Lung (tissue), 12 donors: ENCODE data around the gene ATP2B2. TPM values are rescaled to one million over a fixed set of nuclear protein-coding genes. Genes with fewer than 3 reads are reported as not detected.

ENCODE experiments used
- ATAC-seq: fragments of 200-7000 bp; cut with Tn5 transposase; one replicate; pipeline ENCODE4 v1.9.1; 2020; ENCODE audit warnings: moderate number of reproducible peaks; ENCODE audit not compliant: insufficient read depth, low FRiP score
- DNase-seq, 3 donors: peaks; one replicate each; pipeline ENCODE4 v3.0.0-alpha.2; 2013 to 2017
- H3K27ac ChIP-seq, 2 donors: one replicate each; pipeline ENCODE4 v1.5.1; 2013; ENCODE audit warnings: mild to moderate bottlenecking in 2 of 2, moderate library complexity in 2 of 2, control low read depth in 1 of 2, inconsistent platforms in 1 of 2, low read depth in 1 of 2, low read length in 1 of 2
- H3K27me3 ChIP-seq, 3 donors: one replicate each; pipeline ENCODE4 v1.5.1; 2013; ENCODE audit warnings: low read length in 2 of 3; ENCODE audit not compliant: control insufficient read depth in 3 of 3, insufficient read depth in 3 of 3
- H3K36me3 ChIP-seq, 4 donors: one replicate each; pipeline ENCODE4 v1.5.1; 2013; ENCODE audit warnings: low read length in 4 of 4, mild to moderate bottlenecking in 1 of 4, moderate library complexity in 1 of 4; ENCODE audit not compliant: control insufficient read depth in 4 of 4, insufficient read depth in 4 of 4
- H3K4me1 ChIP-seq, 5 donors: one replicate each; pipeline ENCODE4 v1.5.1; 2013; ENCODE audit warnings: low read length in 5 of 5, mild to moderate bottlenecking in 2 of 5, moderate library complexity in 1 of 5; ENCODE audit not compliant: control insufficient read depth in 5 of 5, insufficient read depth in 5 of 5
- H3K4me3 ChIP-seq: one replicate; pipeline ENCODE4 v1.5.1; 2013; ENCODE audit warnings: mild to moderate bottlenecking, control low read depth, moderate library complexity
- H3K9ac ChIP-seq, 2 donors: one replicate each; pipeline ENCODE4 v1.5.1; 2013; ENCODE audit warnings: low read length in 2 of 2, control low read depth in 1 of 2; ENCODE audit not compliant: insufficient read depth in 1 of 2
- H3K9me3 ChIP-seq, 4 donors: one replicate each; pipeline ENCODE4 v1.5.1; 2013; ENCODE audit warnings: low read length in 3 of 4, mild to moderate bottlenecking in 1 of 4, moderate library complexity in 1 of 4; ENCODE audit not compliant: control insufficient read depth in 4 of 4, insufficient read depth in 3 of 4
- WGBS, 2 donors: extraction: QIAGEN DNeasy Blood & Tissue Kit; methylation state at CpG; one replicate each; pipeline ENCODE4 v1.1.7; 2013; 5-methylcytosine and 5-hydroxymethylcytosine counted together
- polyA plus RNA-seq, 2 donors: library from polyadenylated mRNA; stranded (reverse); fragments of 200-250 nt; gene quantifications; one replicate each; pipeline ENCODE4 v1.2.1, GENCODE V29; 2013
- total RNA-seq, 2 donors: library from RNA; depleted of rRNA in 1 of 2; stranded (reverse); fragments of >200 nt in 1 of 2; gene quantifications; one replicate each; pipeline ENCODE4 v1.2.1, GENCODE V29; 2014 to 2021
- TF ChIP-seq, protein P1 (sequence below): IDR thresholded peaks from 2 replicates; pipeline ENCODE4 v1.5.1; 2012; ENCODE audit warnings: mild to moderate bottlenecking; ENCODE audit errors: control extremely low read depth, extremely low read depth
- donor health status: control.
- donor health status: control.
- donor health status: Bipolar disorder and iron deficiency.
- donor health status: healthy.
- donor health status: DM: yes; HTN: yes; CAD: no.

ATP2B2 gene
- total and polyA plus RNA-seq, 4 donors = 0.06 TPM; not detected in 3

DNA sequence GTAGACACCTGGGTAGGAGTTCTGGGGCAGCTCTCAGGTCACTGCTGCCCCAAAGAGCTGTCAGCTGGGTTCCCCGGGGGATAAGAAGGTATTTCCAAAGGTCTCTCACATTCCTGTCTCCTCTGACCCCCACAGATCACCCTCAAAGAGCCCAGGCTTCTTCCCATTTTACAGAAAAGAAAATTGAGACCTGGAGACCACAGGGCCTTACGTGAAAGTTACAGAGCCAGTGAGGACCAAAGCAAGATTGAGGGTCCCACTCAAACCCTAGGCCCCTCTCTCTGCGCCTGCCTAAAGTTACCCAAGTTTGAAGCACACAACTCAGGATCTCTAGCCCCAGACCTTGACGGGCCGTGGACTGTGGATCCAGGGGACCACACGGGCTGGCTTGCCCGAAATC, 3.9 kb upstream of the ATP2B2 start:
- TF ChIP-seq, protein P1, sequence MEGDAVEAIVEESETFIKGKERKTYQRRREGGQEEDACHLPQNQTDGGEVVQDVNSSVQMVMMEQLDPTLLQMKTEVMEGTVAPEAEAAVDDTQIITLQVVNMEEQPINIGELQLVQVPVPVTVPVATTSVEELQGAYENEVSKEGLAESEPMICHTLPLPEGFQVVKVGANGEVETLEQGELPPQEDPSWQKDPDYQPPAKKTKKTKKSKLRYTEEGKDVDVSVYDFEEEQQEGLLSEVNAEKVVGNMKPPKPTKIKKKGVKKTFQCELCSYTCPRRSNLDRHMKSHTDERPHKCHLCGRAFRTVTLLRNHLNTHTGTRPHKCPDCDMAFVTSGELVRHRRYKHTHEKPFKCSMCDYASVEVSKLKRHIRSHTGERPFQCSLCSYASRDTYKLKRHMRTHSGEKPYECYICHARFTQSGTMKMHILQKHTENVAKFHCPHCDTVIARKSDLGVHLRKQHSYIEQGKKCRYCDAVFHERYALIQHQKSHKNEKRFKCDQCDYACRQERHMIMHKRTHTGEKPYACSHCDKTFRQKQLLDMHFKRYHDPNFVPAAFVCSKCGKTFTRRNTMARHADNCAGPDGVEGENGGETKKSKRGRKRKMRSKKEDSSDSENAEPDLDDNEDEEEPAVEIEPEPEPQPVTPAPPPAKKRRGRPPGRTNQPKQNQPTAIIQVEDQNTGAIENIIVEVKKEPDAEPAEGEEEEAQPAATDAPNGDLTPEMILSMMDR = no peak
- Histone ChIP-seq H3K36me3 (no peaks in the 10 kb centered on the region), H3K9me3 (no peaks in the 10 kb centered on the region), H3K27me3 (peaks cover under 1 to 26% (median 7%) of the 10 kb centered on the region in 3 donors), H3K4me1 (peaks cover 0 to 2% (median 0%) of the 10 kb centered on the region in 5 donors), H3K27ac (no peak overlapping the region), H3K4me3 (no peak overlapping the region), H3K9ac (no peak overlapping the region)
- 82 to 91% methylated on average over 7 of the region's 7 CpGs for WGBS, 2 donors
- ATAC-seq = no peak
- no peak for DNase-seq

DNA sequence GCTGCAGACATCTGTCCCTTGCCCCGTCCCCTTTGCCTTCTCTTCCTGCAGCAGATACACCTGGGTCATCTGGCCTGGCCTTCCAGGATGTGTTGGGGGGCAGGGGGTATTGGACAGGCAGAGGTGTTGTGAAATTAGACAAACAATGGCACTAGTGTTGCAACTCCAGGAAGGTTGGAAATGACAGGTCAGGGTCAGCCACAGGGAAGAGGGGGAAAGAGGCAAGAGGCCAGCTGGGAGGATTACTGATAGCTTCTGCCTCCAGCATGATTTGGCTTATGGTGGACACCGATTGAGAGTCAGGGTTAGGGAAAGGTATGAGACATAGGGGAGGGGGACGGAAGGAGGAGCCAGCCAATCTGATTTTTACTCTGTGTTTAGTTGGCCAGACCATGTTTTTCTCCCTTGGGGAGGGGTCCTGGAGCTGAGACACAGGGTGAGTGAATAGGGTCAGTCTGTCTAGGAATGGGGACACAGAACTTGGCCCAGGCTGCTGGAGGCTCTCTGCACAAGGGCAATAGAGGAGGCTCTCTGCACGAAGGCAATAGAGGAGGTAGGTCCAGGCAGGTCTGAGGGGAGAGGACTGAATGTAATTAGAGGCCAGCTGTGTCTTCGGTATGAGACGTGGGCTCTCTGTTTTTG, 3.4 kb upstream of the ATP2B2 start:
- WGBS, 2 donors = 65 to 78% methylated on average over 6 of the region's 6 CpGs
- no peak for ATAC-seq
- Histone ChIP-seq H3K4me1 (peaks cover 0 to 2% (median 0%) of the 10 kb centered on the region in 5 donors), H3K27me3 (peaks cover 6 to 31% (median 7%) of the 10 kb centered on the region in 3 donors), H3K36me3 (no peaks in the 10 kb centered on the region), H3K9ac (no peak overlapping the region), H3K9me3 (no peaks in the 10 kb centered on the region), H3K4me3 (no peak overlapping the region), H3K27ac (no peak overlapping the region)
- TF ChIP-seq, protein P1 = no peak
- no peak for DNase-seq

DNA sequence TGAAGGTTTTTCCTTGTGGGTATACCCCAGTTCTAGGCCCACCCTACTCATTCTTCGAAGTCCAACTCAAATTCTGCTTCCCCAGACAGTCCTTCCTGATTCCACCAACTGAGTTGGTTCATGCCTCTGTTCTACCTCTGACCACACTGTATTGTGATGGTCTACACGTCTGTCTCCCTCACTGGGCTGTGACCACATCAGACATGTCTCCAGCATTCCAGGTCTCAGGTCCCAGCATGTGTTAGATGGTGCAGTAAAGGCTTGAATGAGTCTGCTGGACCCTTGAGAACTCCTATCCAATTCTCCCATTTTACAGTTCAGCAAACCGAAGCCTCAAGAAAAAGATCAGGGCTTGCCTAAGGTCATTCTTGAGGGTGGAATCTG, 2.8 kb upstream of the ATP2B2 start:
- peaks cover 7 to 34% (median 8%) of the 10 kb centered on the region in 3 donors for H3K27me3 ChIP-seq
- TF ChIP-seq, protein P1 = no peak
- no peak for DNase-seq
- H3K9ac ChIP-seq = no peak overlapping the region
- no peaks in the 10 kb centered on the region for H3K36me3 ChIP-seq
- no peaks in the 10 kb centered on the region for H3K9me3 ChIP-seq
- 76 to 84% methylated on average over 3 of the region's 3 CpGs for WGBS, 2 donors
- ATAC-seq = no peak
- peaks cover 0 to 2% (median 0%) of the 10 kb centered on the region in 5 donors for H3K4me1 ChIP-seq
- H3K4me3 ChIP-seq = no peak overlapping the region
- no peak overlapping the region for H3K27ac ChIP-seq

DNA sequence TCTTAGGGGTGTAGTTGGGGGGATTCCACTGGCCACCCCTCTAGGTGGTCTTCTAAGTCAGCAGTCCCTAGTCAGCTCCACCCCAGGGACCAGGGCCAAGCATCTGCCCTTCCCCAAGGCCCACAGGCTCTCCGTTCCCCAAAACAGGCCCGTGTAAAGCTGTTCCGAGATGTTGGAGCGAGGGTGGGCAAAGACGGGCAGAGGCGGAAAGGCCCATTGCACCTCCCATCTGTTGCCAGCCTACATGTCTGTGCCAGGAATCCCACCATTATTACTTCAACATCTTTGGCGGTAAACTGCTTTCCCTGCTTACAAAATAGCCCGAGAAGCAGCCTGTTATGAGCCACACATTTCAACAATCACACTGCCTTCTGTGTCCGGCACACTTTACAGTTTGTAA, 1.9 kb upstream of the ATP2B2 start:
- Histone ChIP-seq H3K36me3 (no peaks in the 10 kb centered on the region), H3K9me3 (no peaks in the 10 kb centered on the region), H3K4me1 (peaks cover 0 to 2% (median 0%) of the 10 kb centered on the region in 5 donors), H3K27ac (no peak overlapping the region), H3K9ac (no peak overlapping the region), H3K27me3 (peaks cover 7 to 40% (median 8%) of the 10 kb centered on the region in 3 donors), H3K4me3 (no peak overlapping the region)
- ATAC-seq = no peak
- TF ChIP-seq, protein P1 = no peak
- no peak for DNase-seq
- 88 to 92% methylated on average over 9 of the region's 9 CpGs for WGBS, 2 donors
